ENCODE data around the gene GBE1. TPM values are rescaled to one million over a fixed set of nuclear protein-coding genes. Genes with fewer than 3 reads are reported as not detected.

GBE1 gene
- total and polyA plus RNA-seq, 10 of the 15 experiments (the other 5 are each of a cell fraction or from before 2014, with no cell fraction given), result 21.4 to 62.2 (median 41.5) TPM

- no TSS peak for BruUV-seq (replicated peaks)
Measured at GRCh38 chr3:81695302-81695701, 66.1 kb downstream of the GBE1 start.

More at GRCh38 chr3:81695302-81695701, 66.1 kb downstream of the GBE1 start:
- ChIA-PET POLR2A (no interaction called here), CTCF (interaction anchor here (1.2 to 1.3 kb wide), 2 partner anchors 16 to 67 kb away, joined by 3 to 4 read pairs; no protein-coding TSS in a partner anchor), SMC1A (ENCODE audit: uncharacterized antibody, unreplicated experiment) (interaction anchor here (0.9 to 1.6 kb wide), 3 partner anchors 10 to 56 kb away, joined by 3 read pairs; no protein-coding TSS in a partner anchor), RAD21 (ENCODE audit: unreplicated experiment) (interaction anchor here (1.8 kb wide), 1 partner anchor 65 kb away, joined by 3 read pairs; no protein-coding TSS in a partner anchor)
- DNase-seq (ENCODE audit: low read depth, low spot score) (no peak), ATAC-seq (peak; percentile 69), FAIRE-seq (no peak)
- Histone ChIP-seq H3K9ac (ENCODE audit: control insufficient read depth, insufficient read depth, low read length) (no peak overlapping the region), H3K4me3 (no peak overlapping the region), H3K79me2 (ENCODE audit: control insufficient read depth, insufficient read depth, low read length) (no peaks in the 10 kb centered on the region), H3K27me3 (replicated peaks in 1 of 2; ENCODE audit: control insufficient read depth in 2 of 2, insufficient read depth in 2 of 2, low read length in 1 of 2) (no peaks in the 10 kb centered on the region), H2AFZ (ENCODE audit: control insufficient read depth, low read depth, low read length) (no peak overlapping the region), H3K9me3 (replicated peaks; ENCODE audit: control insufficient read depth, insufficient read depth, low read length) (peaks cover 2% of the 10 kb centered on the region; the same call in 2 of the 3 replicates), H4K20me1 (ENCODE audit: control insufficient read depth, insufficient read depth) (no peaks in the 10 kb centered on the region), H3K4me1 (ENCODE audit: control insufficient read depth, insufficient read depth, low read length) (no peaks in the 10 kb centered on the region), H3K27ac (ENCODE audit: control insufficient read depth, insufficient read depth) (no peak overlapping the region), H3K4me2 (ENCODE audit: control insufficient read depth, insufficient read depth) (no peak overlapping the region), H3K36me3 (ENCODE audit: control insufficient read depth in 2 of 2, insufficient read depth in 2 of 2, low read length in 1 of 2) (no peaks in the 10 kb centered on the region)
- intact Hi-C loops (cut with micrococcal nuclease; ENCODE audit: unreplicated experiment), result no loop called here
- WGBS (ENCODE audit: insufficient coverage, insufficient replicate concordance, low lambda C conversion rate, missing lambda C conversion rate), result 94% methylated on average over 2 of the region's 2 CpGs
- TF ChIP-seq MTA2 (IDR thresholded peaks at IDR 0.05; ENCODE audit: low read depth) (peak; percentile 21; the same call in 1 of the 2 replicates), SRF (IDR thresholded peaks at IDR 0.05; ENCODE audit: low read depth in 2 of 2, low read length in 2 of 2) (no peak), TCF12 (IDR thresholded peaks at IDR 0.05; ENCODE audit: low read depth, low read length) (no peak), KAT2A (conservative IDR thresholded peaks at IDR 0.05; ENCODE audit: control insufficient read depth, low read depth, low read length) (no peak), NFYA (IDR thresholded peaks at IDR 0.05; ENCODE audit: borderline replicate concordance, low read depth, low read length) (no peak), RUNX3 (IDR thresholded peaks at IDR 0.05; ENCODE audit: low read length) (peak; percentile 38; the same call in 1 of the 2 replicates), EGR1 (IDR thresholded peaks at IDR 0.05; ENCODE audit: borderline replicate concordance in 1 of 2, low read depth in 2 of 2, low read length in 2 of 2) (no peak), ELK1 (IDR thresholded peaks at IDR 0.05; ENCODE audit: low read depth, low read length) (no peak)
- in situ Hi-C loops (cut with MboI), result no loop called here
